Central memory CD8-positive, alpha-beta T cell (primary cell): ENCODE data around the gene BAHCC1.

Experiments used
- ATAC-seq: fragments of 150-1000 bp; cut with Tn5 transposase; replicated peaks from 2 replicates; pipeline ENCODE4 v1.10.0; 2022; ENCODE audit warnings: mild to moderate bottlenecking, moderate FRiP score, moderate number of reproducible peaks; ENCODE audit not compliant: poor library complexity, severe bottlenecking; ENCODE audit errors: extremely low read depth
- DNase-seq, 2 donors: peaks; one replicate each; pipeline ENCODE4 v3.0.0; 2021; ENCODE audit warnings: low spot score in 2 of 2
- H3K27ac Mint-ChIP-seq: one replicate; pipeline ENCODE4 v1.8.0; 2022; ENCODE audit warnings: low read depth, mild to moderate bottlenecking, moderate library complexity, mixed read lengths
- H3K27me3 Mint-ChIP-seq: one replicate; pipeline ENCODE4 v1.8.0; 2022; ENCODE audit warnings: mixed read lengths
- H3K36me3 Mint-ChIP-seq: one replicate; pipeline ENCODE4 v1.8.0; 2022; ENCODE audit warnings: mild to moderate bottlenecking, moderate library complexity, mixed read lengths; ENCODE audit not compliant: insufficient read depth
- H3K4me1 Mint-ChIP-seq: one replicate; pipeline ENCODE4 v1.8.0; 2022; ENCODE audit warnings: mixed read lengths
- H3K4me3 Mint-ChIP-seq: one replicate; pipeline ENCODE4 v1.8.0; 2022; ENCODE audit warnings: mild to moderate bottlenecking, moderate library complexity, mixed read lengths
- H3K9me3 Mint-ChIP-seq: one replicate; pipeline ENCODE4 v1.8.0; 2022; ENCODE audit warnings: mixed read lengths

The BAHCC1 gene

GRCh38 chr17:81458628-81459027, 63.4 kb downstream of the BAHCC1 start:
- no peaks in the 10 kb centered on the region for H3K9me3 Mint-ChIP-seq
- no peak overlapping the region for H3K4me3 Mint-ChIP-seq
- DNase-seq, result no peak
- H3K4me1 Mint-ChIP-seq, result no peaks in the 10 kb centered on the region
- no peaks in the 10 kb centered on the region for H3K27me3 Mint-ChIP-seq
- no peak for ATAC-seq
- H3K27ac Mint-ChIP-seq, result no peak overlapping the region
- no peaks in the 10 kb centered on the region for H3K36me3 Mint-ChIP-seq

DNA sequence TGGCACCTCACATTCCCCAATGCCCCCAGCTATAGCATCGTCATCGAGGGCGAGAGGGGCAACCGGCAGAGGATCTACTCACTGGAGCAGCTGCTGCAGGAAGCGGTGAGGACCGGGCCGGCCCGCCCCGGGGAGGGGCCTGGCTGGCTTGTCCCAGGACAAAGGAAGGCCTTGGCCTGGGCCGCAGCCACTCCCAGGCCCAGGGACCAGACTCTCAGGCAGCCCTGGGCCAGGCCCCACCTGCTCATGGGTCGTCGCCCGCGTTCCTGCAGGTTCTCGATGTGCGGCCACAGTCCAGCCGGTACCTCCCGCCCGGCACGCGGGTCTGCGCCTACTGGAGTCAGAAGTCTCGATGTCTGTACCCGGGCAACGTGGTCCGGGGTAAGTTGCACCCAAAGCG, 64.0 kb downstream of the BAHCC1 start:
- Mint-ChIP-seq H3K27me3 (no peaks in the 10 kb centered on the region), H3K27ac (no peak overlapping the region), H3K4me3 (no peak overlapping the region), H3K36me3 (no peaks in the 10 kb centered on the region), H3K9me3 (no peaks in the 10 kb centered on the region), H3K4me1 (no peaks in the 10 kb centered on the region)
- DNase-seq, result no peak
- no peak for ATAC-seq

DNA sequence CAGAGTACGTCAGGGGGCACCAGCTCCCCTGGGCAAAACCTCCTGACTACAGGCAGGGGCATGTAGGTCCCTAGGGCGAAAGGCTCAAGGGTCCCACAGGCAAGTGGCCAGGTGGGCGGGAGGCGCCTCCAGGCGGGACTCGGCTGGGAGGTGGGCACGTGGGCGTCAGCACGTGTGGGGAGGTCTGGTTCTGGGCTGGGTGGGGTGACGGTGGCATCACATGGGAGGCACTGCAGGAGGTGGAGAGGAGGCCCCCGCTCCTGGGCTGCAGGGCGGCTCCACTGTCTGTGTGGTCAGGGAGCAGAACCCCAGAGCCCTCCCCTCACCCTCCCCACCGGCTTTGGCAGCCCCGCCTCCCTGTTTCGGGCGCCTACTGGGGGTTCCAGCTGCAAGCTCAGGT, 64.6 kb downstream of the BAHCC1 start:
- Mint-ChIP-seq H3K27me3 (no peaks in the 10 kb centered on the region), H3K9me3 (no peaks in the 10 kb centered on the region), H3K36me3 (no peaks in the 10 kb centered on the region), H3K27ac (no peak overlapping the region), H3K4me1 (no peaks in the 10 kb centered on the region), H3K4me3 (no peak overlapping the region)
- DNase-seq (no peak), ATAC-seq (no peak)

DNA sequence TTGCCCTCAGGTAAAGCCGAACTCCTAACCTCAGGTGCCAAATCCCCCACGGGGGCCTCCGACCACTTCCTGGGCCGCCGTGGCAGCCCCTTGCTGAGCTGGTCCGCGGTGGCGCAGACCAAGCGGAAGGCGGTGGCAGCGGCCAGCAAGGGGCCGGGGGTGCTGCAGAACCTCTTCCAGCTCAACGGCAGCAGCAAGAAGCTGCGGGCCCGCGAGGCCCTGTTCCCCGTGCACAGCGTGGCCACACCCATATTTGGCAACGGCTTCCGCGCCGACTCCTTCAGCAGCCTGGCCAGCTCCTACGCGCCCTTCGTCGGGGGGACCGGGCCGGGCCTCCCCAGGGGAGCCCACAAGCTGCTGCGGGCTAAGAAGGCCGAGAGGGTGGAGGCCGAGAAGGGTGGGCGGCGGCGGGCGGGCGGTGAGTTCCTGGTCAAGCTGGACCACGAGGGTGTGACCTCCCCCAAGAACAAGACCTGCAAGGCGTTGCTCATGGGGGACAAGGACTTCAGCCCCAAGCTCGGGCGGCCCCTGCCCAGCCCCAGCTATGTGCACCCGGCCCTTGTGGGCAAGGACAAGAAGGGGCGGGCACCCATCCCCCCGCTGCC, 65.7 kb downstream of the BAHCC1 start:
- Mint-ChIP-seq H3K4me1 (no peaks in the 10 kb centered on the region), H3K9me3 (no peaks in the 10 kb centered on the region)
- no peak for DNase-seq

DNA sequence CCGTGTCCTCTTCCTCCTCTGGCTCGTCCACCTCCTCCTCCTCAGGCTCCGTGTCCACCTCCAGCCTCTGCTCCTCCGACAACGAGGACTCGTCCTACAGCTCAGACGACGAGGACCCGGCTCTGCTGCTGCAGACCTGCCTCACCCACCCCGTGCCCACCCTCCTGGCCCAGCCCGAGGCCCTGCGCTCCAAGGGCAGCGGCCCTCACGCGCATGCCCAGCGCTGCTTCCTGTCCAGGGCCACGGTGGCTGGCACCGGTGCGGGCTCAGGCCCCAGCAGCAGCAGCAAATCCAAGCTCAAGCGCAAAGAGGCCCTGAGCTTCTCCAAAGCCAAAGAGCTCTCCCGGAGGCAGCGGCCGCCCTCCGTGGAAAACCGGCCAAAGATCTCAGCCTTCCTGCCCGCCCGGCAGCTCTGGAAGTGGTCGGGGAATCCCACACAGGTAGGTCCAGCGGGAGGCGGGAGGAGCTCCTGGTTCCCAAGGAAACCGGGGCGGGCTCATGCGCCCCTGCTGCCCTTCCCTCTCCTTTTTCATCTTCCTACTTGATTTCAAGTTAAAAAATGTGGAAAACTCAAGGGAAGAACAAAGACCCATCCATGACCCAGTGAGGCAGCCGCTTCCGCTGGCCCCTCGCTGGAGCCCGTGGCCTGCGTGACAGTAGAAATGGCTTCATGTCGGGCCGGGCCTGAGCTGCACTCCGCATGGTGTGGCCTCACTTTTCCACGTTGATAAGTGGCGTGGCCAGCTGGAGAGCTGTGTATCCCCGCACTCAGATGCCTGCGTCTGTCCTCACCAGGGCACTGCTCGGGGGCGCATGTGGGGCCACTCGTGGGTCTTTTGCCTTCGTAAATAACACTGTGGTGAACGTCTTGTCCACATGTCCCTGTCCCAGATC, 66.6 kb downstream of the BAHCC1 start:
- no peak overlapping the region for H3K27ac Mint-ChIP-seq
- H3K36me3 Mint-ChIP-seq, result no peaks in the 10 kb centered on the region
- ATAC-seq (no peak), DNase-seq (no peak)
- no peaks in the 10 kb centered on the region for H3K9me3 Mint-ChIP-seq
- H3K4me3 Mint-ChIP-seq, result no peak overlapping the region
- H3K27me3 Mint-ChIP-seq, result no peaks in the 10 kb centered on the region
- H3K4me1 Mint-ChIP-seq, result no peaks in the 10 kb centered on the region

More for the DNA sequence above, 65.7 kb downstream of the BAHCC1 start:
- Mint-ChIP-seq H3K27me3 (no peaks in the 10 kb centered on the region), H3K27ac (no peak overlapping the region), H3K36me3 (no peaks in the 10 kb centered on the region), H3K4me3 (no peak overlapping the region)
- ATAC-seq, result no peak

GRCh38 chr17:81462506-81463125, 67.4 kb downstream of the BAHCC1 start:
- ATAC-seq, result no peak
- no peak for DNase-seq
- H3K27ac Mint-ChIP-seq, result no peak overlapping the region
- H3K27me3 Mint-ChIP-seq, result no peaks in the 10 kb centered on the region
- no peak overlapping the region for H3K4me3 Mint-ChIP-seq
- no peaks in the 10 kb centered on the region for H3K36me3 Mint-ChIP-seq
- no peaks in the 10 kb centered on the region for H3K4me1 Mint-ChIP-seq
- no peaks in the 10 kb centered on the region for H3K9me3 Mint-ChIP-seq

- DNase-seq, result no peak
- Mint-ChIP-seq H3K4me3 (no peak overlapping the region), H3K9me3 (no peaks in the 10 kb centered on the region), H3K36me3 (no peaks in the 10 kb centered on the region), H3K4me1 (no peaks in the 10 kb centered on the region), H3K27ac (no peak overlapping the region), H3K27me3 (no peaks in the 10 kb centered on the region)
- no peak for ATAC-seq
Measured at GRCh38 chr17:81463506-81463905, 68.2 kb downstream of the BAHCC1 start.

- no peaks in the 10 kb centered on the region for H3K36me3 Mint-ChIP-seq
Measured at GRCh38 chr17:81464586-81464985, 69.3 kb downstream of the BAHCC1 start.

DNA sequence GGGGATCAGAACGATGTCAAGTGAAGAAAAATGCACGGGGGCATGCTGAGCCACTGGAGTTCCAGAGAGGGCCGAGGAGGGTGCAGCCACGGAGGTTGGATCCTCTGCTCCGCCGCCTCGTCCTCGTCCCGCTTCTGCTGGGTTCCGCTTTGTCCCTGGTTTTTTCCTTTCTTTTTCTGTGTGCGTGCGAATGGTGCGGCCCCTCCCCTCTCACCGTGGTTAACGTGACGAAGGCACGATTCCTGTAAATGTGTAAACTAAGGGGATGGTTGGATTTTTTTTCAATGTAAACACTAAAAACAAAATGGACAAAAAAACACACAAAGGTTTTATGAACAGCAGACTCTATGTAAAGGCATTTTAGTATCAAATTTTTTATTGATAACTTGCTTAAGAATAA, 70.7 kb downstream of the BAHCC1 start:
- ATAC-seq (no peak), DNase-seq (no peak)
- no peaks in the 10 kb centered on the region for H3K27me3 Mint-ChIP-seq
- H3K4me3 Mint-ChIP-seq, result no peak overlapping the region
- H3K9me3 Mint-ChIP-seq, result no peaks in the 10 kb centered on the region
- no peaks in the 10 kb centered on the region for H3K4me1 Mint-ChIP-seq
- no peak overlapping the region for H3K27ac Mint-ChIP-seq
- H3K36me3 Mint-ChIP-seq, result no peaks in the 10 kb centered on the region

More at GRCh38 chr17:81464586-81464985, 69.3 kb downstream of the BAHCC1 start:
- H3K27ac Mint-ChIP-seq, result no peak overlapping the region
- no peak for DNase-seq
- no peak overlapping the region for H3K4me3 Mint-ChIP-seq
- ATAC-seq, result no peak
- no peaks in the 10 kb centered on the region for H3K4me1 Mint-ChIP-seq
- no peaks in the 10 kb centered on the region for H3K27me3 Mint-ChIP-seq
- no peaks in the 10 kb centered on the region for H3K9me3 Mint-ChIP-seq

GRCh38 chr17:81466564-81467472, 71.6 kb downstream of the BAHCC1 start:
- Mint-ChIP-seq H3K4me1 (no peaks in the 10 kb centered on the region), H3K27me3 (no peaks in the 10 kb centered on the region), H3K27ac (no peak overlapping the region), H3K36me3 (no peaks in the 10 kb centered on the region), H3K4me3 (no peak overlapping the region), H3K9me3 (no peaks in the 10 kb centered on the region)
- DNase-seq (no peak), ATAC-seq (no peak)

- no peaks in the 10 kb centered on the region for H3K27me3 Mint-ChIP-seq
- H3K9me3 Mint-ChIP-seq, result no peaks in the 10 kb centered on the region
Measured at GRCh38 chr17:81468111-81468769, 73.0 kb downstream of the BAHCC1 start.

GRCh38 chr17:81468770-81469121, 73.5 kb downstream of the BAHCC1 start:
- no peaks in the 10 kb centered on the region for H3K36me3 Mint-ChIP-seq
- no peaks in the 10 kb centered on the region for H3K27me3 Mint-ChIP-seq
- DNase-seq (no peak), ATAC-seq (no peak)
- H3K9me3 Mint-ChIP-seq, result no peaks in the 10 kb centered on the region
- no peaks in the 10 kb centered on the region for H3K4me1 Mint-ChIP-seq
- no peak overlapping the region for H3K27ac Mint-ChIP-seq
- H3K4me3 Mint-ChIP-seq, result no peak overlapping the region

More at GRCh38 chr17:81468111-81468769, 73.0 kb downstream of the BAHCC1 start:
- ATAC-seq (no peak), DNase-seq (no peak)
- Mint-ChIP-seq H3K36me3 (no peaks in the 10 kb centered on the region), H3K4me1 (no peaks in the 10 kb centered on the region), H3K27ac (no peak overlapping the region), H3K4me3 (no peak overlapping the region)
